NCI-H2029 (cell line): Measurements from ENCODE around the gene VPS4A.
"Not testable (repeated sequence)": the region's sequence is repeated elsewhere in the genome, so short reads cannot be mapped to it uniquely, and the experiment has no call there.

Experiments
- DNase-seq: peaks from one replicate; lab custom pipeline; 2025; lab: John Stamatoyannopoulos, UW

Gene VPS4A

GRCh38 chr16:69327585-69328310 lies 16.6 kb downstream of the VPS4A start:
- DNase-seq: no peak

- no peak for DNase-seq
Observed at GRCh38 chr16:69328854-69329316, 17.7 kb downstream of the VPS4A start.

- no peak for DNase-seq
Observed at GRCh38 chr16:69329369-69330285, 18.5 kb downstream of the VPS4A start.

- DNase-seq: peak; percentile 81
Observed at GRCh38 chr16:69330286-69331109, 19.3 kb downstream of the VPS4A start, which contains the start of gene PDF. TSS of gene PDF (minus strand) at chr16:69330588. CDS start at chr16:69330570, 18 bp downstream.

- DNase-seq: no peak
Observed at GRCh38 chr16:69334696-69335095, 23.5 kb downstream of the VPS4A start.

- DNase-seq: no peak
Observed at GRCh38 chr16:69338557-69339288, 27.6 kb downstream of the VPS4A start.

GRCh38 chr16:69339289-69340094 lies 28.3 kb downstream of the VPS4A start, which contains the start of the genes COG8 and NIP7:
TSS of gene COG8 (minus strand) at chr16:69339564. CDS start at chr16:69339552, 12 bp downstream.
TSS of gene NIP7 (plus strand) at chr16:69339772. CDS start at chr16:69339830, 58 bp downstream.
- DNase-seq: peak; percentile 92

GRCh38 chr16:69340095-69340644 lies 29.0 kb downstream of the VPS4A start:
- no peak for DNase-seq

- DNase-seq: no peak
Observed at GRCh38 chr16:69344171-69344570, 33.0 kb downstream of the VPS4A start.

GRCh38 chr16:69345923-69346322 lies 34.8 kb downstream of the VPS4A start:
- DNase-seq: no peak

GRCh38 chr16:69346683-69347082 lies 35.5 kb downstream of the VPS4A start:
- DNase-seq: no peak

- DNase-seq: no peak
Observed at GRCh38 chr16:69348222-69348621, 37.1 kb downstream of the VPS4A start.

- no peak for DNase-seq
Observed at GRCh38 chr16:69349536-69349935, 38.4 kb downstream of the VPS4A start.

GRCh38 chr16:69350536-69351133 lies 39.5 kb downstream of the VPS4A start:
- no peak for DNase-seq

- no peak for DNase-seq
Observed at GRCh38 chr16:69351309-69352027, 40.3 kb downstream of the VPS4A start, which contains the start of gene TMED6. TSS of gene TMED6 (minus strand) at chr16:69351786. CDS start at chr16:69351753, 33 bp downstream.

GRCh38 chr16:69360070-69360469 lies 48.9 kb downstream of the VPS4A start:
- DNase-seq: not testable (repeated sequence)

GRCh38 chr16:69363281-69363717 lies 52.1 kb downstream of the VPS4A start:
- DNase-seq: no peak

GRCh38 chr16:69364088-69364487 lies 52.9 kb downstream of the VPS4A start:
- DNase-seq: no peak

- DNase-seq: no peak
Observed at GRCh38 chr16:69365901-69366300, 54.8 kb downstream of the VPS4A start.
